HG03342 (cell line): Measurements from ENCODE around the gene ABCF2.

ENCODE experiments used
- ATAC-seq: cut with Tn5 transposase; IDR thresholded peaks from one replicate; pipeline ENCODE4 v1.9.1; 2021; ENCODE audit warnings: mild to moderate bottlenecking, moderate library complexity; ENCODE audit not compliant: unreplicated experiment

ABCF2 gene

GRCh38 chr7:151195616-151196450, 31.2 kb downstream of the ABCF2 start:
- no peak for ATAC-seq

- ATAC-seq, result no peak
Observed at GRCh38 chr7:151194188-151194587, 32.8 kb downstream of the ABCF2 start.

- no peak for ATAC-seq
Observed at GRCh38 chr7:151193203-151193978, 33.6 kb downstream of the ABCF2 start.

- ATAC-seq, result no peak
Observed at GRCh38 chr7:151192002-151192539, 34.9 kb downstream of the ABCF2 start.

GRCh38 chr7:151191544-151191943, 35.5 kb downstream of the ABCF2 start:
- no peak for ATAC-seq

- ATAC-seq, result no peak
Observed at GRCh38 chr7:151189038-151189437, 38.0 kb downstream of the ABCF2 start.

- ATAC-seq, result no peak
Observed at GRCh38 chr7:151188252-151188542, 38.8 kb downstream of the ABCF2 start.

- ATAC-seq, result no peak
Observed at GRCh38 chr7:151187409-151188251, 39.4 kb downstream of the ABCF2 start.

GRCh38 chr7:151186640-151187408, 40.2 kb downstream of the ABCF2 start, which contains the start of gene ASB10:
Gene ASB10 (minus strand): TSS chr7:151187250. CDS start chr7:151187130, 120 bp downstream.
- no peak for ATAC-seq

GRCh38 chr7:151185762-151186639, 41.0 kb downstream of the ABCF2 start:
- ATAC-seq, result no peak

- ATAC-seq, result no peak
Observed at GRCh38 chr7:151181011-151181431, 46.0 kb downstream of the ABCF2 start.

GRCh38 chr7:151179946-151180345, 47.1 kb downstream of the ABCF2 start:
- no peak for ATAC-seq

- no peak for ATAC-seq
Observed at GRCh38 chr7:151179287-151179860, 47.6 kb downstream of the ABCF2 start.

- ATAC-seq, result no peak
Observed at GRCh38 chr7:151178831-151179230, 48.2 kb downstream of the ABCF2 start.

- ATAC-seq, result no peak
Observed at GRCh38 chr7:151178236-151178635, 48.8 kb downstream of the ABCF2 start.

- no peak for ATAC-seq
Observed at GRCh38 chr7:151177310-151177709, 49.7 kb downstream of the ABCF2 start.

- ATAC-seq, result no peak
Observed at GRCh38 chr7:151176401-151176800, 50.6 kb downstream of the ABCF2 start.

GRCh38 chr7:151175793-151176311, 51.2 kb downstream of the ABCF2 start:
- ATAC-seq, result no peak
